SK-N-SH treated with all-trans-retinoic acid at 6 μM for 48 hours (cell line): ENCODE measurements around the gene TMEM119.

Experiments
- ARNTL ChIP-seq: fragments of 450-650 bp; formaldehyde crosslinking; IDR thresholded peaks from 2 replicates; pipeline ENCODE4 v1.5.0; 2020; ENCODE audit warnings: low read depth, mild to moderate bottlenecking, moderate library complexity, borderline replicate concordance
- ISL1 ChIP-seq: fragments of 250-450 bp; sonication (Bioruptor Pico); IDR thresholded peaks from 2 replicates; pipeline ENCODE4 v2.1.2; 2022; ENCODE audit warnings: mild to moderate bottlenecking, moderate library complexity
- OSR1 ChIP-seq: fragments of 250-450 bp; sonication (Bioruptor Pico); IDR thresholded peaks from 2 replicates; pipeline ENCODE4 v1.8.0; 2022; ENCODE audit warnings: moderate library complexity, mild to moderate bottlenecking, inconsistent platforms
- PATZ1 ChIP-seq: fragments of 250-450 bp; sonication (Bioruptor Pico); IDR thresholded peaks from 2 replicates; pipeline ENCODE4 v1.8.0; 2020; ENCODE audit warnings: mild to moderate bottlenecking, moderate library complexity, borderline replicate concordance
- ZC3H10 ChIP-seq: fragments of 250-450 bp; sonication (Bioruptor Pico); IDR thresholded peaks from 2 replicates; pipeline ENCODE4 v1.5.1; 2021; ENCODE audit warnings: mild to moderate bottlenecking, moderate library complexity
- ZFP30 ChIP-seq: fragments of 450-650 bp; formaldehyde crosslinking; IDR thresholded peaks from 2 replicates; pipeline ENCODE4 v1.5.0; 2022; ENCODE audit warnings: mild to moderate bottlenecking, moderate library complexity

GRCh38 chr12:108605000-108605689 lies 7.3 kb upstream of the TMEM119 start:
- TF ChIP-seq PATZ1: no peak
- TF ChIP-seq ZC3H10 (CRISPR knock-in tag): no peak
- no peak for TF ChIP-seq ARNTL
- TF ChIP-seq ISL1 (CRISPR knock-in tag): no peak
- TF ChIP-seq OSR1 (CRISPR knock-in tag): no peak
- TF ChIP-seq ZFP30 (CRISPR knock-in tag): no peak
